HL-60 (cell line): ENCODE measurements around the gene C2CD5.
"Not testable (repeated sequence)": the region's sequence is repeated elsewhere in the genome, so short reads cannot be mapped to it uniquely, and the experiment has no call there.

Experiments used
- DNase-seq, 2 experiments: peaks; one replicate each; pipeline ENCODE4 v3.0.0-alpha.2; 2010 to 2020; ENCODE audit warnings: low read depth in 1 of 2, low spot score in 1 of 2
- H3K27ac ChIP-seq: fragments of 250-450 bp; sonication (Bioruptor Pico); replicated peaks from 2 replicates; pipeline ENCODE4 v1.5.1; 2020; ENCODE audit warnings: mild to moderate bottlenecking, moderate library complexity
- H3K27me3 ChIP-seq: fragments of 250-450 bp; sonication (Bioruptor Pico); 2 replicates; pipeline ENCODE4 v1.5.1; 2021; ENCODE audit warnings: mild to moderate bottlenecking, moderate library complexity; ENCODE audit not compliant: insufficient read depth, poor library complexity, severe bottlenecking
- H3K4me3 ChIP-seq: replicated peaks from 2 replicates; pipeline ENCODE4 v1.5.1; 2011; ENCODE audit warnings: mild to moderate bottlenecking, control low read depth, low read length; ENCODE audit not compliant: insufficient read depth
- CTCF ChIP-seq: IDR thresholded peaks from one replicate; pipeline ENCODE4 v1.5.1; 2011; ENCODE audit warnings: low read length, control low read depth, inconsistent platforms; ENCODE audit not compliant: insufficient read depth
- GABPA ChIP-seq: IDR thresholded peaks from 2 replicates; pipeline ENCODE4 v1.6.1; 2012; ENCODE audit warnings: low read depth
- POLR2AphosphoS5 ChIP-seq: IDR thresholded peaks from 2 replicates; pipeline ENCODE4 v1.6.1; 2012; ENCODE audit warnings: low read depth
- SPI1 ChIP-seq: IDR thresholded peaks from 2 replicates; pipeline ENCODE4 v1.6.1; 2012; ENCODE audit warnings: low read depth, mild to moderate bottlenecking, borderline replicate concordance
- TF ChIP-seq, protein P1 (sequence below): IDR thresholded peaks from 2 replicates; pipeline ENCODE4 v1.6.1; 2012; ENCODE audit warnings: low read depth; ENCODE audit not compliant: insufficient replicate concordance

C2CD5 gene

DNA sequence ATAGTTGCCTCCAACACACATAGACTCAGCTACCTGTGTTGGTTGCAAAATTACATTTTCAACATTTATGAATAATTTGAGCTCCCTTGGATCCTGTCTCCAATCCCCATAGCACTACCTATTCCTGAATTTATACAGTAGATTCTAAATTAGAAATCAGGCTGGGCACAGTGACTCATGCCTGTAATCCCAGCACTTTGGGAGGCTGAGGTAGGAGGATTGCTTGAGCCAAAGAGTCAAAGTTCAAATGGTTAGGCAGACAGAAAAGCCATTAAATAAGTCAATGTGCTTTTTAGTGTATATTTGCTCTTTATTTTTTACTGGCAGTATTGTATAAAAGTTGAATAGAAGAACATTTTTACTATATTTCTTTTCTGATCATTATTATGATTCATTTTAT lies 24.9 kb upstream of the C2CD5 start:
- no peak overlapping the region for H3K27ac ChIP-seq
- H3K27me3 ChIP-seq, result no peaks in the 10 kb centered on the region
- DNase-seq, result no peak
- TF ChIP-seq GABPA, result no peak
- TF ChIP-seq CTCF, result no peak
- no peak for TF ChIP-seq SPI1
- TF ChIP-seq POLR2AphosphoS5, result no peak
- TF ChIP-seq, protein P1, sequence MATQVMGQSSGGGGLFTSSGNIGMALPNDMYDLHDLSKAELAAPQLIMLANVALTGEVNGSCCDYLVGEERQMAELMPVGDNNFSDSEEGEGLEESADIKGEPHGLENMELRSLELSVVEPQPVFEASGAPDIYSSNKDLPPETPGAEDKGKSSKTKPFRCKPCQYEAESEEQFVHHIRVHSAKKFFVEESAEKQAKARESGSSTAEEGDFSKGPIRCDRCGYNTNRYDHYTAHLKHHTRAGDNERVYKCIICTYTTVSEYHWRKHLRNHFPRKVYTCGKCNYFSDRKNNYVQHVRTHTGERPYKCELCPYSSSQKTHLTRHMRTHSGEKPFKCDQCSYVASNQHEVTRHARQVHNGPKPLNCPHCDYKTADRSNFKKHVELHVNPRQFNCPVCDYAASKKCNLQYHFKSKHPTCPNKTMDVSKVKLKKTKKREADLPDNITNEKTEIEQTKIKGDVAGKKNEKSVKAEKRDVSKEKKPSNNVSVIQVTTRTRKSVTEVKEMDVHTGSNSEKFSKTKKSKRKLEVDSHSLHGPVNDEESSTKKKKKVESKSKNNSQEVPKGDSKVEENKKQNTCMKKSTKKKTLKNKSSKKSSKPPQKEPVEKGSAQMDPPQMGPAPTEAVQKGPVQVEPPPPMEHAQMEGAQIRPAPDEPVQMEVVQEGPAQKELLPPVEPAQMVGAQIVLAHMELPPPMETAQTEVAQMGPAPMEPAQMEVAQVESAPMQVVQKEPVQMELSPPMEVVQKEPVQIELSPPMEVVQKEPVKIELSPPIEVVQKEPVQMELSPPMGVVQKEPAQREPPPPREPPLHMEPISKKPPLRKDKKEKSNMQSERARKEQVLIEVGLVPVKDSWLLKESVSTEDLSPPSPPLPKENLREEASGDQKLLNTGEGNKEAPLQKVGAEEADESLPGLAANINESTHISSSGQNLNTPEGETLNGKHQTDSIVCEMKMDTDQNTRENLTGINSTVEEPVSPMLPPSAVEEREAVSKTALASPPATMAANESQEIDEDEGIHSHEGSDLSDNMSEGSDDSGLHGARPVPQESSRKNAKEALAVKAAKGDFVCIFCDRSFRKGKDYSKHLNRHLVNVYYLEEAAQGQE, result no peak
- no peak overlapping the region for H3K4me3 ChIP-seq

DNA sequence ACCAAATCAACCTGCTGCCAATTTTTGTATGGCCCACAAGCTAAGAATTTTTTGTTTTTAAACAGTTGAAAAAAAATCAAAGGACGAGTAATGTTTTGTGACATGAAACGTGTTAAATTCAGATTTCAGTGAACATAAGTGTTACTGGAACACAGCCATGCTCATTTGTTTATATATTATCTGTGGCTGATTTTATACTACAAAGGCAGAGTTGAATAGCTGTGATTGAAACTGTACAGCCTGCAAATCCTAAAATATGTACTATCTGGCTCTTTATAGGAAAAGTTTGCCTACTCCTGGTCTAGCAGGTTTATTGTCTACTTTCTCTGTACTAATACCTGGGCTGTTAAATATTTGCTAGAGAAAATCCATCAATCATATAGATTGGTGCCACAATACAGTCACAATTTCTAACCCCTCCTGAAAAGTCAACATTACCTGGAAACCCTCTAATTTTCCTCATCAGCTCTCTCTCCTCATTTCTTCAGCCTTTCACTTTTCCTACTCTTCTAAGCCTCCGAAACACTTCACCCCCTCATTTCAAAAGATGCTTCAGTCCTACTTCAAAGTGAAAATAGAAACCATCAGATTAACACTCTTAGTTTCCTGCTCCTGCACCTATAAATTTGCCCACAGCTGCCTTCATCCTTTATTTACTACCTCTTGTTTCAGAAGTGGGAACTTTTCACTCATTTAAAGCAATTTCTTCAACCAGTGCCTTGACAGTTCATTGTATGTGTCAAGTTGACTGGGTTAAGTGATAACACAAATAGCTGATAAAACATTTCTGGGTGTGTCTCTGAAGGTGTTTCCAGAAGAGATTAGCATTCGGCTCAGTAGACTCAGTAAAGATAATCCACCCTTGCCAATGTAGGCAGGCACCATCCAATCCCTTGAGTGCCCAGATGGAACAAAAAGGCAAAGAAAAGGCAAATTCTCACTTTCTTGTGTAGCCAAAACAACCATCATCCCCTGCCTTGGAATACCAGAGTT lies 18.0 kb upstream of the C2CD5 start:
- Histone ChIP-seq H3K4me3 (no peak overlapping the region), H3K27me3 (no peaks in the 10 kb centered on the region), H3K27ac (no peak overlapping the region)
- DNase-seq, result no peak
- TF ChIP-seq CTCF, result no peak
- no peak for TF ChIP-seq GABPA
- no peak for TF ChIP-seq POLR2AphosphoS5
- no peak for TF ChIP-seq SPI1
- TF ChIP-seq, protein P1, result no peak

GRCh38 chr12:22554750-22555149 lies 10.4 kb upstream of the C2CD5 start:
- not testable (repeated sequence) for H3K4me3 ChIP-seq, H3K27ac ChIP-seq, H3K27me3 ChIP-seq
- DNase-seq, result peak in 1 of 2 experiments; percentile 62
- TF ChIP-seq SPI1, result peak; percentile 12; the same call in 1 of the 2 replicates

- Histone ChIP-seq H3K27me3 (no peaks in the 10 kb centered on the region), H3K4me3 (no peak overlapping the region), H3K27ac (no peak overlapping the region)
- no peak for DNase-seq
- TF ChIP-seq SPI1 (no peak), GABPA (no peak), POLR2AphosphoS5 (no peak), CTCF (no peak)
- TF ChIP-seq, protein P1, result no peak
Measured at GRCh38 chr12:22551624-22552023, 7.3 kb upstream of the C2CD5 start.
